K562 (cell line): ENCODE measurements around the gene SPAG7. TPM values are rescaled to one million over a fixed set of nuclear protein-coding genes. Genes with fewer than 3 reads are reported as not detected.

Experiments
- BCOR ChIP-seq: fragments of 450-650 bp; IDR thresholded peaks from 2 replicates; pipeline ENCODE4 v1.6.1; 2016
- CCAR2 ChIP-seq: fragments of 200-400 bp; formaldehyde crosslinking; IDR thresholded peaks from 2 replicates; pipeline ENCODE4 v1.6.1; 2017; ENCODE audit warnings: mild to moderate bottlenecking, low read depth, low read length
- CEBPG ChIP-seq, 3 experiments: fragments of 200-800 bp in 1 of 3; sonication (Bioruptor generic) in 1 of 3; sonication (generic) in 1 of 3; formaldehyde crosslinking in 1 of 3; IDR thresholded peaks in 2 of 3; conservative IDR thresholded peaks in 1 of 3; 2 replicates each; pipeline versions ENCODE4 v1.6.1 to v1.8.0; 2016 to 2022; ENCODE audit warnings: missing compliant biosample characterization in 2 of 3, missing genetic modification characterization in 2 of 3, mild to moderate bottlenecking in 1 of 3, missing genetic modification reagents in 1 of 3
- CEBPZ ChIP-seq: fragments of 150-350 bp; IDR thresholded peaks from 2 replicates; pipeline ENCODE4 v1.6.1; 2014; ENCODE audit warnings: low read depth, mild to moderate bottlenecking, low read length, borderline replicate concordance
- CTCF ChIP-seq, 3 experiments: IDR thresholded peaks in 2 of 3; conservative IDR thresholded peaks in 1 of 3; 2 replicates each; pipeline ENCODE4 v1.5.1; 2011 to 2012; ENCODE audit warnings: low read length in 3 of 3, mild to moderate bottlenecking in 3 of 3, control low read depth in 2 of 3, improper control_type of control experiment in 1 of 3, inconsistent platforms in 1 of 3, low read depth in 1 of 3, mixed read lengths in 1 of 3, moderate library complexity in 1 of 3; ENCODE audit not compliant: insufficient read depth in 2 of 3
- EP300 ChIP-seq: IDR thresholded peaks from 2 replicates; pipeline ENCODE4 v1.6.1; 2012; ENCODE audit warnings: low read length, improper control_type of control experiment
- FIP1L1 ChIP-seq: fragments of 200-400 bp; formaldehyde crosslinking; IDR thresholded peaks from 2 replicates; pipeline ENCODE4 v1.6.1; 2018; ENCODE audit warnings: mild to moderate bottlenecking, low read depth, low read length; ENCODE audit not compliant: poor library complexity, severe bottlenecking
- HIVEP1 ChIP-seq: fragments of 250-450 bp; sonication (Bioruptor Pico); IDR thresholded peaks from 2 replicates; pipeline ENCODE4 v1.4.0; 2020; ENCODE audit warnings: mild to moderate bottlenecking
- KLF1 ChIP-seq: fragments of 450-650 bp; IDR thresholded peaks from 2 replicates; pipeline ENCODE4 v1.6.1; 2016; ENCODE audit warnings: missing genetic modification characterization, missing compliant biosample characterization
- MAFF ChIP-seq: IDR thresholded peaks from 2 replicates; pipeline ENCODE4 v1.6.1; 2012; ENCODE audit warnings: low read length, improper control_type of control experiment
- NFE2L1 ChIP-seq: fragments of 450-650 bp; IDR thresholded peaks from 2 replicates; pipeline ENCODE4 v1.6.1; 2016; ENCODE audit warnings: missing genetic modification characterization, low read depth, mild to moderate bottlenecking, missing compliant biosample characterization, moderate library complexity, borderline replicate concordance
- TAL1 ChIP-seq: fragments of 450-650 bp; IDR thresholded peaks from 2 replicates; pipeline ENCODE4 v1.6.1; 2016; ENCODE audit warnings: mild to moderate bottlenecking
- ZBTB43 ChIP-seq: sonication (generic); formaldehyde crosslinking; IDR thresholded peaks from 2 replicates; pipeline ENCODE4 v1.8.0; 2023; ENCODE audit warnings: mild to moderate bottlenecking, missing genetic modification reagents
- ZC3H8 ChIP-seq: fragments of 450-650 bp; IDR thresholded peaks from 2 replicates; pipeline ENCODE4 v1.6.1; 2017
- ZNF239 ChIP-seq: fragments of 250-450 bp; sonication (Bioruptor Pico); IDR thresholded peaks from 2 replicates; pipeline ENCODE4 v1.4.0; 2020; ENCODE audit warnings: mild to moderate bottlenecking
- ZNF507 ChIP-seq: conservative IDR thresholded peaks from 2 replicates; pipeline ENCODE4 v1.6.1; 2017; ENCODE audit warnings: missing genetic modification characterization, missing compliant biosample characterization
- ZNF518B ChIP-seq: fragments of 250-450 bp; sonication (Bioruptor Pico); IDR thresholded peaks from 2 replicates; pipeline ENCODE4 v1.5.0; 2021; ENCODE audit warnings: mild to moderate bottlenecking, moderate library complexity
- ZNF561 ChIP-seq: fragments of 450-650 bp; formaldehyde crosslinking; conservative IDR thresholded peaks from 2 replicates; pipeline ENCODE4 v1.4.0; 2020; ENCODE audit warnings: mild to moderate bottlenecking, moderate library complexity
- polyA plus RNA-seq, 8 experiments: library from polyadenylated mRNA; depleted of rRNA in 4 of 8; stranded (reverse) in 5 of 8; unstranded in 3 of 8; fragments of >200 nt; fragmentation: Nextera tagmentation in 2 of 8; fragmentation: Illumina TruSeq in 1 of 8; extraction: Ambion mirVana in 2 of 8; extraction: Trizol in 1 of 8; gene quantifications; 2 replicates each; pipeline versions ENCODE4 v1.2.1 to v1.2.3, GENCODE V29; 2011 to 2014; ENCODE audit warnings: inconsistent platforms in 1 of 8, missing spikeins in 1 of 8
- total RNA-seq, 7 experiments: library from RNA; depleted of rRNA in 6 of 7; stranded (reverse); fragments of >200 nt in 6 of 7; fragmentation: Illumina TruSeq in 2 of 7; extraction: Trizol in 2 of 7; gene quantifications; 2 replicates each; pipeline versions ENCODE4 v1.2.1 to v1.2.3, GENCODE V29; 2011 to 2021; ENCODE audit warnings: low replicate concordance in 1 of 7

SPAG7 gene
- total and polyA plus RNA-seq, 9 of the 15 experiments (the other 6 are each of a cell fraction or from before 2014, with no cell fraction given), result 5.6 to 53.5 (median 36.3) TPM

- no peak for TF ChIP-seq ZNF561 (CRISPR knock-in tag)
- no peak for TF ChIP-seq MAFF
- no peak for TF ChIP-seq TAL1
- TF ChIP-seq FIP1L1, result no peak
- no peak for TF ChIP-seq BCOR
- TF ChIP-seq EP300, result no peak
- no peak for TF ChIP-seq CEBPZ
- TF ChIP-seq CCAR2, result no peak
- TF ChIP-seq HIVEP1, result no peak
- no peak for TF ChIP-seq ZNF239 (CRISPR knock-in tag)
- TF ChIP-seq KLF1 (tag), result no peak
- TF ChIP-seq CEBPG (CRISPR knock-in tag; IDR thresholded peaks at IDR 0.05), result no peak
- TF ChIP-seq CEBPG (tag; conservative IDR thresholded peaks at IDR 0.05 in 1 of 2, IDR thresholded peaks at IDR 0.05 in 1 of 2), result no peak
- no peak for TF ChIP-seq ZNF518B (CRISPR knock-in tag)
- no peak for TF ChIP-seq ZNF507
- TF ChIP-seq NFE2L1 (tag), result no peak
- no peak for TF ChIP-seq ZBTB43
- TF ChIP-seq ZC3H8, result no peak
- no peak for TF ChIP-seq CTCF (IDR thresholded peaks at IDR 0.05 in 2 of 3, conservative IDR thresholded peaks at IDR 0.05 in 1 of 3; ENCODE audit: insufficient read depth in 2 of 3, low read depth in 1 of 3, low read length in 3 of 3)
These were observed 20.4 kb upstream of the SPAG7 start (continued) for GRCh38 chr17:4987767-4988567.
